ENCODE measurements around the gene GAD1. TPM values are rescaled to one million over a fixed set of nuclear protein-coding genes. Genes with fewer than 3 reads are reported as not detected.

The GAD1 gene
- total and polyA plus RNA-seq, 2 donors = 0.43 to 0.85 TPM

Small RNA genes within 50 kb of the gene (small RNA-seq; reads per million reads assigned to genes)
- gene RF00019 = not detected

Other genes with a start within 250 kb of the GAD1 start
- 0.42 TPM for gene SP5, start 101.5 kb upstream of the GAD1 start, total RNA-seq
- 2.8 TPM for gene SP5, start 101.5 kb upstream of the GAD1 start, polyA plus RNA-seq
- gene ERICH2, start 46.5 kb upstream of the GAD1 start, total RNA-seq = not detected
- gene ERICH2, start 46.5 kb upstream of the GAD1 start, polyA plus RNA-seq = 0.77 TPM
- 35.5 TPM for gene GORASP2, start 112.4 kb downstream of the GAD1 start, total RNA-seq
- 53.0 TPM for gene GORASP2, start 112.4 kb downstream of the GAD1 start, polyA plus RNA-seq

All from urinary bladder (tissue), 2 donors.